HG03460 (cell line): ENCODE measurements around the gene IGFBP6.

ENCODE experiments used
- ATAC-seq: cut with Tn5 transposase; IDR thresholded peaks from one replicate; pipeline ENCODE4 v1.9.1; 2021; ENCODE audit not compliant: unreplicated experiment

The IGFBP6 gene

GRCh38 chr12:53058674-53059433 is 38.6 kb upstream of the IGFBP6 start:
- no peak for ATAC-seq

- no peak for ATAC-seq
Measured at GRCh38 chr12:53059434-53060063, 37.9 kb upstream of the IGFBP6 start.

GRCh38 chr12:53060064-53060720 is 37.3 kb upstream of the IGFBP6 start:
- no peak for ATAC-seq

- ATAC-seq: no peak
Measured at GRCh38 chr12:53060721-53061276, 36.7 kb upstream of the IGFBP6 start.

GRCh38 chr12:53061404-53062010 is 36.0 kb upstream of the IGFBP6 start:
- ATAC-seq: no peak

GRCh38 chr12:53062011-53062961 is 35.2 kb upstream of the IGFBP6 start:
- no peak for ATAC-seq

- ATAC-seq: no peak
Measured at GRCh38 chr12:53062977-53063707, 34.3 kb upstream of the IGFBP6 start.

- no peak for ATAC-seq
Measured at GRCh38 chr12:53063708-53064612, 33.5 kb upstream of the IGFBP6 start.

- no peak for ATAC-seq
Measured at GRCh38 chr12:53064613-53065436, 32.6 kb upstream of the IGFBP6 start.

GRCh38 chr12:53065470-53065869 is 32.0 kb upstream of the IGFBP6 start:
- no peak for ATAC-seq

GRCh38 chr12:53065975-53066931 is 31.2 kb upstream of the IGFBP6 start:
- ATAC-seq: no peak

GRCh38 chr12:53067074-53067992 is 30.1 kb upstream of the IGFBP6 start:
- no peak for ATAC-seq

- no peak for ATAC-seq
Measured at GRCh38 chr12:53067993-53068770, 29.3 kb upstream of the IGFBP6 start.

GRCh38 chr12:53068811-53069585 is 28.5 kb upstream of the IGFBP6 start:
- ATAC-seq: no peak
